Gastroesophageal sphincter (tissue), 3 donors: ENCODE data around the gene CTTN.

ENCODE experiments used
- EP300 ChIP-seq: sonication (generic); formaldehyde crosslinking; IDR thresholded peaks from one replicate; pipeline ENCODE4 v1.6.1; 2017; ENCODE audit warnings: antibody characterized with exemption, mild to moderate bottlenecking
- POLR2A ChIP-seq, 2 donors: fragments of 450-650 bp; IDR thresholded peaks; one replicate each; pipeline ENCODE4 v1.6.1; 2017; ENCODE audit warnings: antibody characterized with exemption in 2 of 2, mild to moderate bottlenecking in 2 of 2, moderate library complexity in 1 of 2
- TF ChIP-seq, protein P1 (sequence below), 4 experiments: fragments of 200-600 bp in 2 of 4; fragments of 450-650 bp in 2 of 4; sonication (generic) in 1 of 4; IDR thresholded peaks; one replicate each; pipeline ENCODE4 v1.5.1; 2017 to 2019; ENCODE audit warnings: antibody characterized with exemption in 4 of 4, mild to moderate bottlenecking in 2 of 4, moderate library complexity in 2 of 4

- TF ChIP-seq, protein P1, sequence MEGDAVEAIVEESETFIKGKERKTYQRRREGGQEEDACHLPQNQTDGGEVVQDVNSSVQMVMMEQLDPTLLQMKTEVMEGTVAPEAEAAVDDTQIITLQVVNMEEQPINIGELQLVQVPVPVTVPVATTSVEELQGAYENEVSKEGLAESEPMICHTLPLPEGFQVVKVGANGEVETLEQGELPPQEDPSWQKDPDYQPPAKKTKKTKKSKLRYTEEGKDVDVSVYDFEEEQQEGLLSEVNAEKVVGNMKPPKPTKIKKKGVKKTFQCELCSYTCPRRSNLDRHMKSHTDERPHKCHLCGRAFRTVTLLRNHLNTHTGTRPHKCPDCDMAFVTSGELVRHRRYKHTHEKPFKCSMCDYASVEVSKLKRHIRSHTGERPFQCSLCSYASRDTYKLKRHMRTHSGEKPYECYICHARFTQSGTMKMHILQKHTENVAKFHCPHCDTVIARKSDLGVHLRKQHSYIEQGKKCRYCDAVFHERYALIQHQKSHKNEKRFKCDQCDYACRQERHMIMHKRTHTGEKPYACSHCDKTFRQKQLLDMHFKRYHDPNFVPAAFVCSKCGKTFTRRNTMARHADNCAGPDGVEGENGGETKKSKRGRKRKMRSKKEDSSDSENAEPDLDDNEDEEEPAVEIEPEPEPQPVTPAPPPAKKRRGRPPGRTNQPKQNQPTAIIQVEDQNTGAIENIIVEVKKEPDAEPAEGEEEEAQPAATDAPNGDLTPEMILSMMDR (IDR thresholded peaks at IDR 0.05), result no peak
- TF ChIP-seq POLR2A (IDR thresholded peaks at IDR 0.05) (no peak), EP300 (no peak)
These were observed 38.1 kb upstream of the CTTN start for GRCh38 chr11:70360211-70360610.
